ENCODE results near the gene HAUS7.

- TF ChIP-seq CTCF (IDR thresholded peaks at IDR 0.05), result no peak
- no peak for TF ChIP-seq TCF7L2 (IDR thresholded peaks at IDR 0.05; ENCODE audit: low read depth, low read length)
- TF ChIP-seq POLR2AphosphoS5 (IDR thresholded peaks at IDR 0.05; ENCODE audit: low read depth, low read length), result no peak
- TF ChIP-seq REST (IDR thresholded peaks at IDR 0.05; ENCODE audit: insufficient read depth in 1 of 2, low read depth in 2 of 2, low read length in 1 of 2), result no peak
- no peak for TF ChIP-seq SIN3A (IDR thresholded peaks at IDR 0.05; ENCODE audit: borderline replicate concordance, insufficient read depth, low read depth, low read length)
Observed at GRCh38 chrX:153456704-153457103, 13.7 kb downstream of the HAUS7 start.
